ENCODE results near the gene ZNF436. TPM values are rescaled to one million over a fixed set of nuclear protein-coding genes. Genes with fewer than 3 reads are reported as not detected.

ZNF436 gene
- polyA plus RNA-seq, 1 donor (not counting 4 experiments of a cell fraction or from before 2014, with no cell fraction given): 12.6 TPM

- no peak overlapping the region for H3K4me2 ChIP-seq (ENCODE audit: control insufficient read depth, extremely low read depth, insufficient read depth, low read depth, low read length)
- H3K9ac ChIP-seq (ENCODE audit: control insufficient read depth, extremely low read depth, insufficient read depth, low read length): no peak overlapping the region
- no peak for TF ChIP-seq EZH2 (IDR thresholded peaks at IDR 0.05; ENCODE audit: low read length)
- no peak for TF ChIP-seq CTCF (optimal IDR thresholded peaks at IDR 0.05 in 1 of 3, IDR thresholded peaks at IDR 0.05 in 1 of 3, conservative IDR thresholded peaks at IDR 0.05 in 1 of 3; ENCODE audit: extremely low read depth in 1 of 3, insufficient read depth in 2 of 3, low read length in 3 of 3)
- H4K20me1 ChIP-seq (ENCODE audit: control insufficient read depth, extremely low read depth, insufficient read depth, low read length): no peaks in the 10 kb centered on the region
- no peaks in the 10 kb centered on the region for H3K36me3 ChIP-seq (ENCODE audit: control insufficient read depth in 2 of 2, extremely low read depth in 1 of 2, insufficient read depth in 2 of 2, low read length in 2 of 2)
- H3K4me3 ChIP-seq (ENCODE audit: control insufficient read depth in 2 of 3, extremely low read depth in 1 of 3, insufficient read depth in 2 of 3, low read depth in 1 of 3, low read length in 3 of 3): no peak overlapping the region
- H3K79me2 ChIP-seq (ENCODE audit: control insufficient read depth, insufficient read depth, low read length): no peaks in the 10 kb centered on the region
- no peak overlapping the region for H3K27ac ChIP-seq (ENCODE audit: control insufficient read depth, insufficient read depth, low read length)
- peaks cover 10% of the 10 kb centered on the region for H3K4me1 ChIP-seq (ENCODE audit: control insufficient read depth, extremely low read depth, insufficient read depth, low read length)
- H3K9me3 ChIP-seq (ENCODE audit: control insufficient read depth, low read depth, low read length): no peaks in the 10 kb centered on the region
- FAIRE-seq (no peak), DNase-seq (ENCODE audit: low read depth, low spot score) (no peak)
- dilution Hi-C loops (cut with MboI; ENCODE audit: extremely low pct_ligation_motif_present, low sequenced_read_pairs): no loop called here
- H3K9me1 ChIP-seq (ENCODE audit: control insufficient read depth, extremely low read depth, insufficient read depth, low read length): no peaks in the 10 kb centered on the region
- no peak overlapping the region for H2AFZ ChIP-seq (ENCODE audit: control insufficient read depth, low read length)
- no peaks in the 10 kb centered on the region for H3K27me3 ChIP-seq (ENCODE audit: control insufficient read depth, extremely low read depth, insufficient read depth, low read length)
These were observed 28.3 kb upstream of the ZNF436 start for GRCh38 chr1:23397908-23398307.

- dilution Hi-C loops (cut with MboI; ENCODE audit: extremely low pct_ligation_motif_present, low sequenced_read_pairs): no loop called here
- Histone ChIP-seq H3K9me3 (ENCODE audit: control insufficient read depth, low read depth, low read length) (no peaks in the 10 kb centered on the region), H2AFZ (ENCODE audit: control insufficient read depth, low read length) (no peak overlapping the region), H3K4me2 (ENCODE audit: control insufficient read depth, extremely low read depth, insufficient read depth, low read depth, low read length) (no peak overlapping the region), H3K4me1 (ENCODE audit: control insufficient read depth, extremely low read depth, insufficient read depth, low read length) (peaks cover 3% of the 10 kb centered on the region), H3K9me1 (ENCODE audit: control insufficient read depth, extremely low read depth, insufficient read depth, low read length) (no peaks in the 10 kb centered on the region), H3K79me2 (ENCODE audit: control insufficient read depth, insufficient read depth, low read length) (no peaks in the 10 kb centered on the region), H3K27ac (ENCODE audit: control insufficient read depth, insufficient read depth, low read length) (no peak overlapping the region), H3K27me3 (ENCODE audit: control insufficient read depth, extremely low read depth, insufficient read depth, low read length) (no peaks in the 10 kb centered on the region), H3K9ac (ENCODE audit: control insufficient read depth, extremely low read depth, insufficient read depth, low read length) (no peak overlapping the region), H3K36me3 (ENCODE audit: control insufficient read depth in 2 of 2, extremely low read depth in 1 of 2, insufficient read depth in 2 of 2, low read length in 2 of 2) (no peaks in the 10 kb centered on the region), H4K20me1 (ENCODE audit: control insufficient read depth, extremely low read depth, insufficient read depth, low read length) (no peaks in the 10 kb centered on the region), H3K4me3 (ENCODE audit: control insufficient read depth in 2 of 3, extremely low read depth in 1 of 3, insufficient read depth in 2 of 3, low read depth in 1 of 3, low read length in 3 of 3) (no peak overlapping the region)
- TF ChIP-seq CTCF (optimal IDR thresholded peaks at IDR 0.05 in 1 of 3, IDR thresholded peaks at IDR 0.05 in 1 of 3, conservative IDR thresholded peaks at IDR 0.05 in 1 of 3; ENCODE audit: extremely low read depth in 1 of 3, insufficient read depth in 2 of 3, low read length in 3 of 3): no peak
- TF ChIP-seq EZH2 (IDR thresholded peaks at IDR 0.05; ENCODE audit: low read length): no peak
- DNase-seq (ENCODE audit: low read depth, low spot score): no peak
- no peak for FAIRE-seq
These were observed 26.7 kb upstream of the ZNF436 start for GRCh38 chr1:23396380-23396779.
